Neural cell (in vitro differentiated cells): Measurements from ENCODE around the gene EIF3D. TPM values are rescaled to one million over a fixed set of nuclear protein-coding genes. Genes with fewer than 3 reads are reported as not detected.

Source experiments
- H2AFZ ChIP-seq: fragments of 200-600, 300-800 bp; sonication (generic), shearing (Covaris generic); 2 replicates; pipeline ENCODE4 v1.6.0; 2014; ENCODE audit warnings: low read depth, mild to moderate bottlenecking, antibody characterized with exemption, low read length, moderate library complexity
- H3F3A ChIP-seq: fragments of 200-600 bp; shearing (Covaris generic); 2 replicates; pipeline ENCODE4 v1.6.1; 2016; ENCODE audit warnings: mild to moderate bottlenecking, moderate library complexity, mixed read lengths, antibody characterized with exemption, low read length; ENCODE audit not compliant: insufficient read depth, poor library complexity, severe bottlenecking
- H3K27ac ChIP-seq: fragments of 200-600, 300-800 bp; sonication (generic), shearing (Covaris generic); 2 replicates; pipeline ENCODE4 v1.5.1; 2014; ENCODE audit warnings: mild to moderate bottlenecking, low read length, moderate library complexity
- H3K27me3 ChIP-seq: fragments of 300-800, 200-600 bp; sonication (generic), shearing (Covaris generic); 2 replicates; pipeline ENCODE4 v1.6.0; 2014; ENCODE audit warnings: mild to moderate bottlenecking, low read depth, low read length, moderate library complexity; ENCODE audit not compliant: insufficient read depth
- H3K36me3 ChIP-seq: fragments of 300-800, 200-600 bp; sonication (generic), shearing (Covaris generic); 2 replicates; pipeline ENCODE4 v1.5.1; 2014; ENCODE audit warnings: mild to moderate bottlenecking, antibody characterized with exemption, low read length, moderate library complexity; ENCODE audit not compliant: insufficient read depth
- H3K4me2 ChIP-seq: fragments of 300-800, 200-600 bp; sonication (generic), shearing (Covaris generic); 2 replicates; pipeline ENCODE4 v1.6.0; 2014; ENCODE audit warnings: mild to moderate bottlenecking, low read length
- H3K4me3 ChIP-seq: fragments of 300-800, 200-600 bp; sonication (generic), shearing (Covaris generic); 2 replicates; pipeline ENCODE4 v1.5.1; 2014; ENCODE audit warnings: mild to moderate bottlenecking, low read length, moderate library complexity
- H3K79me2 ChIP-seq: fragments of 200-600 bp; shearing (Covaris generic); replicated peaks from 2 replicates; pipeline ENCODE4 v1.6.0; 2014; ENCODE audit warnings: mild to moderate bottlenecking, low read length, moderate library complexity; ENCODE audit not compliant: insufficient read depth
- H3K9ac ChIP-seq: fragments of 300-800, 200-600 bp; sonication (generic), shearing (Covaris generic); 2 replicates; pipeline ENCODE4 v1.6.1; 2016; ENCODE audit warnings: mild to moderate bottlenecking, low read length, mixed read lengths
- H3K9me2 ChIP-seq: fragments of 200-600 bp; shearing (Covaris generic); 2 replicates; pipeline ENCODE4 v1.6.1; 2016; ENCODE audit warnings: mild to moderate bottlenecking, low read length, mixed read lengths; ENCODE audit not compliant: insufficient read depth
- H3K9me3 ChIP-seq: fragments of 200-600, 300-800 bp; sonication (generic), shearing (Covaris generic); 2 replicates; pipeline ENCODE4 v1.6.1; 2016; ENCODE audit warnings: mild to moderate bottlenecking, mixed run types, low read length, moderate library complexity, mixed read lengths
- H4K20me1 ChIP-seq: fragments of 200-600 bp; shearing (Covaris generic); 2 replicates; pipeline ENCODE4 v1.6.1; 2016; ENCODE audit warnings: mild to moderate bottlenecking, mixed run types; ENCODE audit not compliant: insufficient read depth
- CTCF ChIP-seq: fragments of 450-650 bp; IDR thresholded peaks from 2 replicates; pipeline ENCODE4 v1.5.1; 2014; ENCODE audit warnings: antibody characterized with exemption, mild to moderate bottlenecking, moderate library complexity; ENCODE audit not compliant: poor library complexity, severe bottlenecking
- EP300 ChIP-seq: fragments of 450-650 bp; conservative IDR thresholded peaks from 2 replicates; pipeline ENCODE4 v1.6.1; 2014; ENCODE audit warnings: antibody characterized with exemption, mild to moderate bottlenecking, moderate library complexity; ENCODE audit not compliant: poor library complexity, severe bottlenecking
- EZH2 ChIP-seq: fragments of 200-600, 300-800 bp; shearing (Covaris generic), sonication (generic); IDR thresholded peaks from 2 replicates; pipeline ENCODE4 v1.6.1; 2014; ENCODE audit warnings: antibody characterized with exemption, low read length, borderline replicate concordance, mild to moderate bottlenecking; ENCODE audit not compliant: insufficient read depth, poor library complexity, severe bottlenecking
- MXI1 ChIP-seq: fragments of 450-650 bp; conservative IDR thresholded peaks from 2 replicates; pipeline ENCODE4 v1.6.1; 2014; ENCODE audit warnings: antibody characterized with exemption, mild to moderate bottlenecking; ENCODE audit not compliant: poor library complexity, severe bottlenecking
- POLR2AphosphoS5 ChIP-seq: IDR thresholded peaks from 2 replicates; pipeline ENCODE4 v1.6.1; 2012
- RAD21 ChIP-seq: fragments of 450-650 bp; conservative IDR thresholded peaks from 2 replicates; pipeline ENCODE4 v1.6.1; 2014; ENCODE audit warnings: antibody characterized with exemption, mild to moderate bottlenecking, moderate library complexity
- REST ChIP-seq: IDR thresholded peaks from 2 replicates; pipeline ENCODE4 v1.6.1; 2012; ENCODE audit warnings: borderline replicate concordance
- SMC3 ChIP-seq: fragments of 450-650 bp; conservative IDR thresholded peaks from 2 replicates; pipeline ENCODE4 v1.6.1; 2014; ENCODE audit warnings: antibody characterized with exemption, mild to moderate bottlenecking, moderate library complexity; ENCODE audit not compliant: poor library complexity
- TAF1 ChIP-seq: IDR thresholded peaks from 2 replicates; pipeline ENCODE4 v1.6.1; 2012; ENCODE audit warnings: low read depth
- polyA plus RNA-seq: library from polyadenylated mRNA; depleted of rRNA; stranded (reverse); fragments of >200 nt; gene quantifications from 2 replicates; pipeline ENCODE4 v1.2.3, GENCODE V29; 2014

EIF3D gene
- polyA plus RNA-seq, 1 donor from 2014 or later = 133 TPM

- Histone ChIP-seq H3K27ac (no peak overlapping the region), H4K20me1 (no peaks in the 10 kb centered on the region), H3K79me2 (no peaks in the 10 kb centered on the region), H3K9ac (no peak overlapping the region), H3K9me3 (no peaks in the 10 kb centered on the region), H3K27me3 (no peaks in the 10 kb centered on the region), H3F3A (no peaks in the 10 kb centered on the region), H3K9me2 (no peaks in the 10 kb centered on the region), H3K36me3 (peaks cover 5% of the 10 kb centered on the region), H3K4me2 (no peak overlapping the region), H3K4me3 (no peak overlapping the region), H2AFZ (no peak overlapping the region)
- TF ChIP-seq TAF1 (no peak), REST (no peak), RAD21 (no peak), MXI1 (no peak), POLR2AphosphoS5 (no peak), SMC3 (no peak), EZH2 (no peak), CTCF (no peak), EP300 (no peak)
Measured at GRCh38 chr22:36475341-36475740, 53.6 kb downstream of the EIF3D start.

- Histone ChIP-seq H2AFZ (no peak overlapping the region), H3F3A (no peaks in the 10 kb centered on the region), H4K20me1 (no peaks in the 10 kb centered on the region), H3K9me3 (no peaks in the 10 kb centered on the region), H3K36me3 (peaks cover 5% of the 10 kb centered on the region), H3K27ac (no peak overlapping the region), H3K79me2 (no peaks in the 10 kb centered on the region), H3K4me3 (no peak overlapping the region), H3K27me3 (no peaks in the 10 kb centered on the region), H3K4me2 (no peak overlapping the region), H3K9ac (no peak overlapping the region), H3K9me2 (no peaks in the 10 kb centered on the region)
- TF ChIP-seq TAF1 (no peak), POLR2AphosphoS5 (no peak), EZH2 (no peak), EP300 (no peak), CTCF (no peak), MXI1 (no peak), RAD21 (no peak), SMC3 (no peak), REST (no peak)
Measured at GRCh38 chr22:36472689-36473088, 56.3 kb downstream of the EIF3D start.
